Measurements from ENCODE around the gene ATP2A3.

GRCh38 chr17:3892095-3892998, 71.9 kb downstream of the ATP2A3 start:
- TF ChIP-seq POLR2AphosphoS5 (IDR thresholded peaks at IDR 0.05; ENCODE audit: borderline replicate concordance, low read depth, low read length) (no peak), EZH2 (IDR thresholded peaks at IDR 0.05) (no peak)
